Measurements from ENCODE around the gene BTG2. TPM values are rescaled to one million over a fixed set of nuclear protein-coding genes. Genes with fewer than 3 reads are reported as not detected.

The BTG2 gene
- total RNA-seq, 1 experiment from 2014 or later, result 2.9 TPM

DNA sequence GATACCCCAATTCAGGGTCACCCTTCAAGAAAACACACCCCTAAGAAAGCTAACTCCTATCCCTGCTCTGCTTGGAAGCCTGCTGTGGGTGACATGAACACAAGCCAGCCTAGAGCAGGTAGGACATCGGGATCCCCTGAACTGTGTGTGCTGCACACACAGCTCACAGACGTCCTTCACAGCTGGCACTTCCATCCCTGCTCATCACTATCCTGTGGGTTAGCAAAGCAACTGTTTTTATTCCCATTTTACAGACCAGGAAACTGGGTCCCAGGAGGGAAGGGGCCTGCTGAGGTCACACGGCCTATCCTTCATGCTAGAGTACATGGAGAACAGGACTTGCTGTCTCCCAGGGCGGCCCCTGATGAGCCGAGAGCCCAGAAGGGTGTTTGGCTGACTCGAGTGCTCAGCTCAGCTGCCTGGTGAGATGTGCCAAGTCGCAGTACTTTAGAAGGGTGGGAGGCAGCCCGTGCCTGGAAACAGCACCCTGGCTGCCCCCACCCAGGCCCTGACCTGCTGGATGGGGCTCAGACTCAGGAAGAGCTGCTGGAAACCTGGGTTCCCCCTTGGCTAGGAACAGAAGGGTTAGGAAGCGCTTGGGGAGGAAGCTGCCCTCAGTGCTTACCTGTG lies 28.3 kb upstream of the BTG2 start:
- H4K8ac ChIP-seq (replicated peaks; ENCODE audit: insufficient read length, low read depth, low read length), result no peak overlapping the region
- no peak overlapping the region for H4K91ac ChIP-seq (ENCODE audit: insufficient read length, low read depth, low read length)
- H3K27me3 ChIP-seq (ENCODE audit: insufficient read depth, low read length), result peaks cover 5% of the 10 kb centered on the region; the same call in 1 of the 2 replicates
- WGBS (ENCODE audit: extremely low coverage, insufficient read length, low lambda C conversion rate), result no CpG with 5 or more reads among the region's 9 CpGs
- no peak overlapping the region for H3K4me3 Mint-ChIP-seq
- no peak overlapping the region for H4K5ac ChIP-seq (ENCODE audit: insufficient read length, low read depth, low read length)
- no peak overlapping the region for H2AK5ac ChIP-seq (ENCODE audit: insufficient read length, low read length)
- H3K27me3 Mint-ChIP-seq (ENCODE audit: low read depth), result peaks cover 81% of the 10 kb centered on the region
- H3K79me2 ChIP-seq (ENCODE audit: insufficient read depth, low read length), result no peaks in the 10 kb centered on the region
- DNase-seq, result no peak
- TF ChIP-seq, protein P1, sequence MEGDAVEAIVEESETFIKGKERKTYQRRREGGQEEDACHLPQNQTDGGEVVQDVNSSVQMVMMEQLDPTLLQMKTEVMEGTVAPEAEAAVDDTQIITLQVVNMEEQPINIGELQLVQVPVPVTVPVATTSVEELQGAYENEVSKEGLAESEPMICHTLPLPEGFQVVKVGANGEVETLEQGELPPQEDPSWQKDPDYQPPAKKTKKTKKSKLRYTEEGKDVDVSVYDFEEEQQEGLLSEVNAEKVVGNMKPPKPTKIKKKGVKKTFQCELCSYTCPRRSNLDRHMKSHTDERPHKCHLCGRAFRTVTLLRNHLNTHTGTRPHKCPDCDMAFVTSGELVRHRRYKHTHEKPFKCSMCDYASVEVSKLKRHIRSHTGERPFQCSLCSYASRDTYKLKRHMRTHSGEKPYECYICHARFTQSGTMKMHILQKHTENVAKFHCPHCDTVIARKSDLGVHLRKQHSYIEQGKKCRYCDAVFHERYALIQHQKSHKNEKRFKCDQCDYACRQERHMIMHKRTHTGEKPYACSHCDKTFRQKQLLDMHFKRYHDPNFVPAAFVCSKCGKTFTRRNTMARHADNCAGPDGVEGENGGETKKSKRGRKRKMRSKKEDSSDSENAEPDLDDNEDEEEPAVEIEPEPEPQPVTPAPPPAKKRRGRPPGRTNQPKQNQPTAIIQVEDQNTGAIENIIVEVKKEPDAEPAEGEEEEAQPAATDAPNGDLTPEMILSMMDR (conservative IDR thresholded peaks at IDR 0.05), result no peak
- no peak overlapping the region for H2BK120ac ChIP-seq (ENCODE audit: low read depth, low read length, poor library complexity, severe bottlenecking)
- H3K4me2 ChIP-seq (ENCODE audit: insufficient read depth, insufficient read length, low read length), result no peak overlapping the region
- no peak overlapping the region for H3K18ac ChIP-seq (ENCODE audit: insufficient read length, low read depth, low read length)
- H3K9me3 ChIP-seq (ENCODE audit: control insufficient read depth, low read depth, low read length), result no peaks in the 10 kb centered on the region
- no peak overlapping the region for H2BK12ac ChIP-seq (ENCODE audit: insufficient read length, low read depth, low read length)
- no peaks in the 10 kb centered on the region for H3K36me3 Mint-ChIP-seq (ENCODE audit: insufficient read depth in 1 of 3, low read depth in 3 of 3)
- no peak overlapping the region for H2AFZ ChIP-seq (ENCODE audit: low read length)
- H3K9ac ChIP-seq (ENCODE audit: extremely low read depth, insufficient read length, low read length), result no peak overlapping the region
- H3K56ac ChIP-seq (ENCODE audit: insufficient read length, low read depth, low read length), result no peak overlapping the region
- no peak overlapping the region for H2BK5ac ChIP-seq (ENCODE audit: insufficient read length, low read length)
- peaks cover 13 to 28% of the 10 kb centered on the region in 2 experiments for H3K4me1 Mint-ChIP-seq
- H2BK20ac ChIP-seq (ENCODE audit: low read depth, low read length, poor library complexity, severe bottlenecking), result no peak overlapping the region
- no peak overlapping the region for H2BK15ac ChIP-seq (ENCODE audit: low read depth, low read length)
- no peak overlapping the region for H3K27ac Mint-ChIP-seq
- no peak overlapping the region for H3K23ac ChIP-seq (ENCODE audit: insufficient read length, low read depth, low read length)
- H3K79me1 ChIP-seq (ENCODE audit: insufficient read depth, low read depth, low read length, poor library complexity, severe bottlenecking), result no peaks in the 10 kb centered on the region
- H3T11ph ChIP-seq (ENCODE audit: low read length), result no peak overlapping the region
- H3K27ac ChIP-seq (ENCODE audit: insufficient read length, low read depth, low read length), result no peak overlapping the region
- H4K20me1 ChIP-seq (ENCODE audit: control insufficient read depth, insufficient read depth, insufficient read length), result peaks cover 2% of the 10 kb centered on the region
- H3K9me3 Mint-ChIP-seq, result no peaks in the 10 kb centered on the region; a peak in 1 of 5 replicates
- peaks cover 3% of the 10 kb centered on the region for H3K23me2 ChIP-seq (ENCODE audit: insufficient read length, low read depth, low read length, poor library complexity, severe bottlenecking)
- no peak overlapping the region for H3K4ac ChIP-seq (ENCODE audit: low read depth, low read length)
- H3K4me1 ChIP-seq (ENCODE audit: insufficient read depth, low read length), result no peaks in the 10 kb centered on the region
- H3K14ac ChIP-seq (ENCODE audit: insufficient read depth, low read length), result no peak overlapping the region; the same call in 1 of the 2 replicates
